ENCODE measurements around the gene ASCC3.

DNA sequence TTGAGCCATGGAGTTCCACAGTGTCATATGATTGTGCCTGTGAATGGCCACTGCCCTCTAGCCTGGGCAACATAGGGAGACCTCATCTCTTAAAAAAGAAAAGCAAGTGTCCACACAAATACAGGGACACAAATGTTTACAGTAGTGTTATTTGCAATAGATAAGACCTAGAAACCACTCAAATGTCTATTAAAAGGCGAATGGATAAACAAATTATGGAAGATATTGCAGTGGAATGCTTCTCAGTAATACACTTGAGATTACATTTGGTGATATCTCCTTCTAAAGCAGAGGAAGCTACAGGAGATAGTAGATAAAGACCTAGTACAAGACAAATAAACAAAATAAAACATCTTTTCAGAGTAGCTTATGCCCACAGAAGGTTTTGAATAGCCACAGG lies 44.6 kb upstream of the ASCC3 start:
- no peak for TF ChIP-seq CTCF (conservative IDR thresholded peaks at IDR 0.05; ENCODE audit: low read depth in 2 of 2)
- TF ChIP-seq, protein P1, sequence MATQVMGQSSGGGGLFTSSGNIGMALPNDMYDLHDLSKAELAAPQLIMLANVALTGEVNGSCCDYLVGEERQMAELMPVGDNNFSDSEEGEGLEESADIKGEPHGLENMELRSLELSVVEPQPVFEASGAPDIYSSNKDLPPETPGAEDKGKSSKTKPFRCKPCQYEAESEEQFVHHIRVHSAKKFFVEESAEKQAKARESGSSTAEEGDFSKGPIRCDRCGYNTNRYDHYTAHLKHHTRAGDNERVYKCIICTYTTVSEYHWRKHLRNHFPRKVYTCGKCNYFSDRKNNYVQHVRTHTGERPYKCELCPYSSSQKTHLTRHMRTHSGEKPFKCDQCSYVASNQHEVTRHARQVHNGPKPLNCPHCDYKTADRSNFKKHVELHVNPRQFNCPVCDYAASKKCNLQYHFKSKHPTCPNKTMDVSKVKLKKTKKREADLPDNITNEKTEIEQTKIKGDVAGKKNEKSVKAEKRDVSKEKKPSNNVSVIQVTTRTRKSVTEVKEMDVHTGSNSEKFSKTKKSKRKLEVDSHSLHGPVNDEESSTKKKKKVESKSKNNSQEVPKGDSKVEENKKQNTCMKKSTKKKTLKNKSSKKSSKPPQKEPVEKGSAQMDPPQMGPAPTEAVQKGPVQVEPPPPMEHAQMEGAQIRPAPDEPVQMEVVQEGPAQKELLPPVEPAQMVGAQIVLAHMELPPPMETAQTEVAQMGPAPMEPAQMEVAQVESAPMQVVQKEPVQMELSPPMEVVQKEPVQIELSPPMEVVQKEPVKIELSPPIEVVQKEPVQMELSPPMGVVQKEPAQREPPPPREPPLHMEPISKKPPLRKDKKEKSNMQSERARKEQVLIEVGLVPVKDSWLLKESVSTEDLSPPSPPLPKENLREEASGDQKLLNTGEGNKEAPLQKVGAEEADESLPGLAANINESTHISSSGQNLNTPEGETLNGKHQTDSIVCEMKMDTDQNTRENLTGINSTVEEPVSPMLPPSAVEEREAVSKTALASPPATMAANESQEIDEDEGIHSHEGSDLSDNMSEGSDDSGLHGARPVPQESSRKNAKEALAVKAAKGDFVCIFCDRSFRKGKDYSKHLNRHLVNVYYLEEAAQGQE (IDR thresholded peaks at IDR 0.05; ENCODE audit: unreplicated experiment) = no peak
- no peak for TF ChIP-seq NANOG (IDR thresholded peaks at IDR 0.05; ENCODE audit: borderline replicate concordance)
- no peak for TF ChIP-seq EZH2 (IDR thresholded peaks at IDR 0.05; ENCODE audit: low read depth, unreplicated experiment)
- TF ChIP-seq POLR2AphosphoS5 (IDR thresholded peaks at IDR 0.05; ENCODE audit: low read depth) = no peak
- no peak for TF ChIP-seq ZNF114 (CRISPR knock-in tag; IDR thresholded peaks at IDR 0.05)
- no peak for TF ChIP-seq EZH2phosphoT487 (IDR thresholded peaks at IDR 0.05; ENCODE audit: unreplicated experiment)
- TF ChIP-seq CREB1 (CRISPR knock-in tag; IDR thresholded peaks at IDR 0.05; ENCODE audit: low read depth) = no peak
- TF ChIP-seq ETS1 (IDR thresholded peaks at IDR 0.05) = no peak

All from GM23338 (cell line).